RWPE1 (cell line): ENCODE data around the gene EGFL7.
"Not testable (repeated sequence)": the region's sequence is repeated elsewhere in the genome, so short reads cannot be mapped to it uniquely, and the experiment has no call there.

ENCODE experiments used
- CTCF ChIA-PET: fragments of 350-600 bp; sonication (Branson Sonifier 250); formaldehyde crosslinking; extraction: SDS; loops from one replicate; lab custom pipeline; 2021; lab: Yijun Ruan, JAX
- POLR2A ChIA-PET: fragments of 400-600 bp; formaldehyde crosslinking; extraction: SDS; loops from one replicate; lab custom pipeline; 2020; ENCODE audit warnings: antibody characterized with exemption; ENCODE audit not compliant: low non-redundant PET; lab: Yijun Ruan, JAX
- DNase-seq: peaks from one replicate; pipeline ENCODE4 v3.0.0; 2012; ENCODE audit warnings: low spot score
- H3K27ac ChIP-seq: fragments of 450-650 bp; 2 replicates; pipeline ENCODE4 v1.5.1; 2017
- TF ChIP-seq, protein P1 (sequence below): fragments of 450-650 bp; conservative IDR thresholded peaks from 2 replicates; pipeline ENCODE4 v1.5.1; 2017; ENCODE audit warnings: low read depth, mild to moderate bottlenecking

Gene EGFL7

GRCh38 chr9:136701668-136702053 lies 38.9 kb downstream of the EGFL7 start:
- H3K27ac ChIP-seq, result no peak overlapping the region
- no peak for DNase-seq
- POLR2A ChIA-PET, result no interaction called here
- CTCF ChIA-PET, result interaction anchor here (0.7 kb wide), 1 partner anchor 30 kb away, joined by 5 read pairs; no protein-coding TSS in a partner anchor
- TF ChIP-seq, protein P1, sequence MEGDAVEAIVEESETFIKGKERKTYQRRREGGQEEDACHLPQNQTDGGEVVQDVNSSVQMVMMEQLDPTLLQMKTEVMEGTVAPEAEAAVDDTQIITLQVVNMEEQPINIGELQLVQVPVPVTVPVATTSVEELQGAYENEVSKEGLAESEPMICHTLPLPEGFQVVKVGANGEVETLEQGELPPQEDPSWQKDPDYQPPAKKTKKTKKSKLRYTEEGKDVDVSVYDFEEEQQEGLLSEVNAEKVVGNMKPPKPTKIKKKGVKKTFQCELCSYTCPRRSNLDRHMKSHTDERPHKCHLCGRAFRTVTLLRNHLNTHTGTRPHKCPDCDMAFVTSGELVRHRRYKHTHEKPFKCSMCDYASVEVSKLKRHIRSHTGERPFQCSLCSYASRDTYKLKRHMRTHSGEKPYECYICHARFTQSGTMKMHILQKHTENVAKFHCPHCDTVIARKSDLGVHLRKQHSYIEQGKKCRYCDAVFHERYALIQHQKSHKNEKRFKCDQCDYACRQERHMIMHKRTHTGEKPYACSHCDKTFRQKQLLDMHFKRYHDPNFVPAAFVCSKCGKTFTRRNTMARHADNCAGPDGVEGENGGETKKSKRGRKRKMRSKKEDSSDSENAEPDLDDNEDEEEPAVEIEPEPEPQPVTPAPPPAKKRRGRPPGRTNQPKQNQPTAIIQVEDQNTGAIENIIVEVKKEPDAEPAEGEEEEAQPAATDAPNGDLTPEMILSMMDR, result no peak

DNA sequence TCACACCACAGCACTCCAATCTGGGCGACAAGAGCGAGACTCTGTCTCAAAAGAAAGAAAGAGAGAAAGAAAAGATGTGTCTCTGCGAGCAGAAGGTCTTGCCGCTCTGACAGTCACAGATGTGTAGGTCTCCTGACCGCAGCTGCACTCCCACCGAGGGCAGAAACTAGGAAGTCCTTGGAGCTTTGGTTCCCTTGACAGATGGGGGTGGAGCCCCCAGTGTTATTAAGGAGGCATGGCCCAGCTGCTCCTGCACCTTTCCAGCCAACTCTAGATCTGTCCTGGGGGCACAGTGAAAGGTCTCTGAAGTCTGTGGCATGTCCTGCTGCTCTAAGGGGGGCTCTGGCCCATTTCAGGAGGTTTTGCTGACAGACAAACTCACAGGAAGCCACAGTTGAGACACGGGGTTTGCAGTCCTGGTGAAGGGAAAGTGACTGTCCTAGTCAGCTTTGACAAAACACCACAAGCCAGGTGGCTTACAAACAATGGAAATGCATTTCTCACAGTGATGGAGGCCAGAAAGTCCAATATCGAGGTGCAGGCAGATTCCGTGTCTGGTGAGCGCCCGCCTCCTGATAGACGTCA lies 40.7 kb downstream of the EGFL7 start:
- CTCF ChIA-PET, result no interaction called here
- no peak overlapping the region for H3K27ac ChIP-seq
- TF ChIP-seq, protein P1, result no peak
- POLR2A ChIA-PET, result interaction anchor here (0.6 kb wide), 1 partner anchor 214 kb away, joined by 3 read pairs; no protein-coding TSS in a partner anchor
- DNase-seq, result no peak

GRCh38 chr9:136704741-136705140 lies 42.0 kb downstream of the EGFL7 start:
- POLR2A ChIA-PET, H3K27ac ChIP-seq, DNase-seq: not testable (repeated sequence)
- CTCF ChIA-PET, result interaction anchor here (0.6 to 1.2 kb wide), 3 partner anchors 10 to 341 kb away, joined by 3 read pairs; no protein-coding TSS in a partner anchor

DNA sequence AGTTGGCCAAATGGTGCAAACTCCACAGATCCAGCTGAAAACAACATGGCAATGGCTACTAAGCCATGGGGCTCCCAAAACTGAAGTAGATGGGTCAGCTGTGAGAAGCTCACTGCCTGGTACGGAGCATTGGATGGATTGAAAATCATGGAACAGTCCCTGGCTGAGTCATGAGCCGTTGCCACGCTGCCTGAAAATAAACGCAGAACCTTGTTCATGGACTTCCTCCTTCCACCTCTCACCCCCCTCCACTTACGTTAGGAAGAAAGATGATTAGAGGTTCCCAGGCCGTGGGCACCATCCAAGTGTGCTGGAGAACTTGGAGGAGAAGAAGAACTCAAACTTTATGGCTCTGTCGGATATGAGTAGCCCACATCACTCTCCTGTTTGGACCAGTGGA lies 42.8 kb downstream of the EGFL7 start:
- POLR2A ChIA-PET, result no interaction called here
- no peak overlapping the region for H3K27ac ChIP-seq
- no peak for DNase-seq
- TF ChIP-seq, protein P1, result no peak
- CTCF ChIA-PET, result interaction anchor here (0.6 to 1.2 kb wide), 2 partner anchors 9 to 15 kb away, joined by 3 read pairs; no protein-coding TSS in a partner anchor

DNA sequence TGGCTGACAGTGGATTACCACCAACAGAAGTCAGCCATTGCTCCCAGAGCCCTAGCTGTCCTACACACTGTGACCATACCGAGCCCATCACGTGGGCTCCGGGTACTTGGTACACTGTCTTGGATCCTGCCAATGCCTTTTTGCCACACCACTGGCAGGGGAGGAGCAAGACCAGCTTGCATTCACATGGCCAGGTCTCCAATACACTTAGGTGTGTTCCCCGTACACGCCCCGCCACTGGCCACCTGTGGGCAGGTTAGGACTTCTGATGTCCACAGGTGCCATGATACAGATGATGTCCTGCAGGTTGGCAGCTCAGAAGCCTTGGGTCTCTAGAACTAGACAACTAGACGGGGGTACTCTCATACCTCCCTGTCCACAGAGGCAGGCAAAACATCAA lies 44.3 kb downstream of the EGFL7 start:
- ChIA-PET CTCF (interaction anchor here (0.6 to 0.7 kb wide), 3 partner anchors 36 to 1720 kb away, joined by 4 read pairs; no protein-coding TSS in a partner anchor), POLR2A (no interaction called here)

GRCh38 chr9:136707849-136708517 lies 45.3 kb downstream of the EGFL7 start:
- POLR2A ChIA-PET, result no interaction called here

More for the DNA sequence above, 44.3 kb downstream of the EGFL7 start:
- DNase-seq, result no peak
- TF ChIP-seq, protein P1, result no peak
- H3K27ac ChIP-seq, result no peak overlapping the region

More at GRCh38 chr9:136707849-136708517, 45.3 kb downstream of the EGFL7 start:
- TF ChIP-seq, protein P1, result no peak
- no peak overlapping the region for H3K27ac ChIP-seq
- CTCF ChIA-PET, result interaction anchor here (1.0 to 1.3 kb wide), 4 partner anchors 15 to 76 kb away, joined by 3 to 11 read pairs (median 3); no protein-coding TSS in a partner anchor
- no peak for DNase-seq
